ENCODE data around the gene PADI2.

DNA sequence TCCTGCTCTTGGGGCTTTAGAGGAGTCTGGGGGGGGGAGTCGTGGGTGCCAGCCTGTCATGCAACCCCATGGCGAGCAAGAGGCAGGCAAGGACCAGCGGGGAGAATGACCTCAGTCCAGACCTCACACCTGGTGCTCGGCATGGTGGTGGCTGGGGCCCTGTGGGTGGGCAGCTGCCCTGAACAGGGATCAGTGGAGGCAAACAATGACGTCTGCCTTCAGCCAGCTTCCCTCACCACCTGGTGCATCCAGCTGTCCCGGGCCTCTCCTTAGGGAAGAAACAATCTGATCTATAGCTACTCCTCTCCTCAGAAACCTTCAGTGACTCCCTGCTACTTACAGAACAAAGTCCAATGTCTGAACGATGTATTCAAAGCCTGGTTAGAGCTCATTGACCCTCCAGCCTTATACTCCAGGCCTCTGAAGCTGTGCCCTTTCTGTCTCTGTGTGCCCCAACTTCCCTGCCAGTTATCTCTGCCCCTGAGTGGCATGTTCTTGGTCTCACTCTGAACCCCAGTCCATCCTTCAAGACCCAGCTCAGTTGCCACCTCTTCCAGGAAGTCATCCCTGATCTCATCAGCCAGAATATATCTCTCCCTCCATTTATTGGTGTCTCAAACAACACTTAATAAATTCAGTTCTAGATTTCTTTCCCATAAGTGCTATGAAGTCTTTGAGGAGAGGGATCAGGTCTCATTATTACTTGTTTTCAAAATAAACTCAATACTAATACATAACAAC lies 6.6 kb downstream of the PADI2 start:
- no peak for TF ChIP-seq CTCF (IDR thresholded peaks at IDR 0.05)
- TF ChIP-seq POLR2A (IDR thresholded peaks at IDR 0.05) = no peak
- no peak for TF ChIP-seq POLR2AphosphoS5 (IDR thresholded peaks at IDR 0.05)
